Dermis microvascular lymphatic vessel endothelial cell (primary cell): ENCODE measurements around the gene PIP4K2C. TPM values are rescaled to one million over a fixed set of nuclear protein-coding genes. Genes with fewer than 3 reads are reported as not detected.
"Not testable (repeated sequence)": the region's sequence is repeated elsewhere in the genome, so short reads cannot be mapped to it uniquely, and the experiment has no call there.

Source experiments
- DNase-seq, 2 donors: peaks; one replicate each; pipeline versions ENCODE4 v3.0.0 to v3.0.0-alpha.2; 2010; ENCODE audit warnings: low read depth in 2 of 2
- total RNA-seq: library from RNA; depleted of rRNA; stranded (reverse); fragments of >200 nt; gene quantifications from 2 replicates; pipeline ENCODE4 v1.2.1, GENCODE V29; 2014

The PIP4K2C gene
- total RNA-seq, 1 donor from 2014 or later: 10.9 TPM

GRCh38 chr12:57609101-57609780, 18.2 kb downstream of the PIP4K2C start:
- DNase-seq: no peak

GRCh38 chr12:57609781-57610553, 19.0 kb downstream of the PIP4K2C start:
- no peak for DNase-seq

- DNase-seq: no peak
Measured at GRCh38 chr12:57610554-57611107, 19.6 kb downstream of the PIP4K2C start.

GRCh38 chr12:57611108-57611826, 20.3 kb downstream of the PIP4K2C start, which contains the start of gene ARHGEF25:
TSS of gene ARHGEF25 (plus strand) at chr12:57611435. CDS start at chr12:57611895, 460 bp downstream.
- no peak for DNase-seq

GRCh38 chr12:57611827-57612710, 21.1 kb downstream of the PIP4K2C start:
- no peak for DNase-seq

DNA sequence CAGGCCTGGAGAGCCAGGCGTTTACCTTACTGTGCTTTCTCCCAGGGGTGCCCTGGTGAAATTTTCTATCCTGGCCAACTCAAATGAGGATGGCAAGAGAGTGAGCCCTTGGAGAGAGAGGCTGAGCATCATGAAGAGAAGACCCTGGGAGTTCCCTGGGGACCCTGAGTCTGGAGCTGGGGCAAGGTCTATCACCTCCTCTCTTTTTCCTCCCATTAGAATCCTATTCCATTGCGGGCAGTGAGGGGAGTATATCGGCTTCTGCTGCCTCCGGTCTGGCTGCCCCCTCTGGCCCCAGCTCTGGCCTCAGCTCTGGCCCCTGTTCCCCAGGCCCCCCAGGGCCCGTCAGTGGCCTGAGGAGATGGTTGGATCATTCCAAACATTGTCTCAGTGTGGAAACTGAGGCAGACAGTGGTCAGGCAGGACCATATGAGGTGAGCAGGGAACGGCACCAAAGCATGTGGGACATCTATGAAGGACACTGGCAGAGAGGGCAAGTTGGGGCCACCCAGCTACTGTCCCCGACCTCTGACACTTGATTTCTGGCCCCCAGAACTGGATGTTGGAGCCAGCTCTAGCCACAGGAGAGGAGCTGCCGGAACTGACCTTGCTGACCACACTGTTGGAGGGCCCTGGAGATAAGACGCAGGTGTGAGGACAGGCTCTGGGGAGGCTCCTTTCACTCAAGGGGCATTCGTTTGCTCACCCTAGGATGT, 21.9 kb downstream of the PIP4K2C start:
- DNase-seq: no peak

- DNase-seq: no peak
Measured at GRCh38 chr12:57613427-57614109, 22.6 kb downstream of the PIP4K2C start.

- DNase-seq: no peak
Measured at GRCh38 chr12:57614178-57614947, 23.4 kb downstream of the PIP4K2C start.

DNA sequence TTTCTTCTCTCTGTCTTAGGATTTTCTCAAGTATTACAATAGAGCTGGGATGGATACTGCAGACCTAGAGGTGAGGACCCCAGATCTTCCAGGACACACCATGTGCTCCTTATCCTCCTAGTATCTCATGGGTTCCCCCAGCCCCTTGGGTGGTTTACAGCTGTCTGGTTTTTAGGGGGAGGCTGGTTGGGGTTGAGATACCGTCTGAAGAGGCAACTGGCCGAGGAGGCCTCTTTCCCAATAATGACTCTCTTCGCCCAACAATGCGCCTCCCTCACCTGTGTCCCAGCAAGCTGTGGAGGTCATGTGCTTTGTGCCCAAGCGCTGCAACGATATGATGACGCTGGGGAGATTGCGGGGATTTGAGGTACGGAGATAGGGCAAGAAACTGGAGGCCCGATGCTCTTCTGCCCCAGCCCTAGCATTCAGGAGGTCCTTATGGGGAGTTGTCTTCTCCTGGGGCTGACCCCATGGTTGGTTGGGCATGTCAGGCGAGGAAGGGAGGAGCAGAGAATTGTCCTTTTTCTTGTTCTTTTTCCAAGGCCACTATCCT, 24.0 kb downstream of the PIP4K2C start:
- no peak for DNase-seq

DNA sequence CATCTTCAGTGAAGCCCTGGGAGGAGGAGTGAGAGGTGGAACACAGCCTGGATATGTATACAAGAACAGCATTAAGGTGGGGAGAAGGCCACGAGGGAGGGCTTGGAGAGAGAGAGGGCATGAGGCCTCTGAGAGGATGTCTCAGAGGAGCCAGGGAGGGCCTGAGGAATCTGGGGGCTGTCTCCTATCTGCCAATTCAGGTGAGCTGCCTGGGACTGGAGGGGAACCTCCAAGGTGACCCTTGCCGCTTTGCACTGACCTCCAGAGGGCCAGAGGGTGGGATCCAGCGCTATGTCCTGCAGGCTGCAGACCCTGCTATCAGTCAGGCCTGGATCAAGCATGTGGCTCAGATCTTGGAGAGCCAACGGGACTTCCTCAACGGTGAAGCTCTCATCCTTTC, 24.6 kb downstream of the PIP4K2C start:
- no peak for DNase-seq

- no peak for DNase-seq
Measured at GRCh38 chr12:57616383-57617101, 25.6 kb downstream of the PIP4K2C start.

DNA sequence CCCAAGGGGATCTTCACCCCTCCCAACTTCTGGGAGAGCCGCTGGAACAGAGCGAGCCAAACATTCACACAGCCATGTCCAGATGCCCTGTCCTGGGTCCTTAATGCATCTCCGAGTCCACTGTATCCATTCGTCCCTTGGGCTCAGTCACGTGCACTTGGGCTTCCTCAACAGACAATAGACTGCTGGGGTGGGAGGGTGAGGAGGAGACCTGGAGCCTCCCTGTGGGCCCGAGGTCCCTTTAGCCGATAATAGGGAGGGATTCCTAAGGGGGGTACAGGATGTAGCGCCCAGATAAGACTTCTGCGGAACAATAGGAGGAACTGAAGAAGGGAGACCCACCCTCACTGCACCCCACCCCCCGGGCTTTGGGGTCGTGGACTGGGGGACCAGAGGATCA, 26.9 kb downstream of the PIP4K2C start:
- no peak for DNase-seq

DNA sequence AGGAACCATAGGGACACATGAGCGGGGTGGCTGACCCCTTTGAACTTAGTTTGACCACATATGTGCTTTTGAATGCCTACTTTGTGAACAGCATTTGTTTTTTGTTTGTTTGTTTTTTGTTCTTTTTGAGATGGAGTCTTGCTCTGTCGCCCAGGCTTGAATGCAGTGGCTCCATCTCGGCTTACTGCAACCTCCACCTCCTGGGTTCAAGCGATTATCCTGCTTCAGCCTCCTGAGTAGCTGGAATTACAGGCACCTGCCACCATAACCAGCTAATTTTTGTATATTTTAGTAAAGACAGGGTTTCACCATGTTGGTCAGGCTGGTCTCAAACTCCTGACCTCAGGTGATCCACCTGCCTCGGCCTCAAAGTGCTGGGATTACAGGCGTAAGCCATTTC, 27.4 kb downstream of the PIP4K2C start:
- not testable (repeated sequence) for DNase-seq

DNA sequence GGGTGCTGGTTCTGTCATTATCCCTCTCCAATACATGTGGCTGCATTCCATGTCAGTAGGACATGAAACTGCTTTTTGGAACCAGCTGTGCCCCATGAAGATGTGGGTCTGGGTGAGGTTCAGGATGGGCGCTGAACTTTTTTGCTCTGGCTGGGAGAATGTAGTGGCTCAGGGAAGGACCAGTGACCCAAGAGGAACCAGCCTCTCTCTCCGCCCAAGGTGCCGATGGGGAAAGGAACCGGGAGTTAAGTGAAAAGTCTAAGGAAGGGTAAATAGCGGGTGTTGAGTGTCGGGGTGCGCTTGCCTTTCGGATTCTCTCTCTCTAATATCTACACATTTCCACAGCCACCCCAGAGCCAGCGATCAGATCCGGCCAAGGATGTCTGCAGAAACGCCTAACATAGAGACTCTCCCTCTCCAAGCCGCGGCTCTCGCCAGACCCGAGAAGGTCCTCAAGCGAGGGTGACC, 28.0 kb downstream of the PIP4K2C start:
- no peak for DNase-seq

DNA sequence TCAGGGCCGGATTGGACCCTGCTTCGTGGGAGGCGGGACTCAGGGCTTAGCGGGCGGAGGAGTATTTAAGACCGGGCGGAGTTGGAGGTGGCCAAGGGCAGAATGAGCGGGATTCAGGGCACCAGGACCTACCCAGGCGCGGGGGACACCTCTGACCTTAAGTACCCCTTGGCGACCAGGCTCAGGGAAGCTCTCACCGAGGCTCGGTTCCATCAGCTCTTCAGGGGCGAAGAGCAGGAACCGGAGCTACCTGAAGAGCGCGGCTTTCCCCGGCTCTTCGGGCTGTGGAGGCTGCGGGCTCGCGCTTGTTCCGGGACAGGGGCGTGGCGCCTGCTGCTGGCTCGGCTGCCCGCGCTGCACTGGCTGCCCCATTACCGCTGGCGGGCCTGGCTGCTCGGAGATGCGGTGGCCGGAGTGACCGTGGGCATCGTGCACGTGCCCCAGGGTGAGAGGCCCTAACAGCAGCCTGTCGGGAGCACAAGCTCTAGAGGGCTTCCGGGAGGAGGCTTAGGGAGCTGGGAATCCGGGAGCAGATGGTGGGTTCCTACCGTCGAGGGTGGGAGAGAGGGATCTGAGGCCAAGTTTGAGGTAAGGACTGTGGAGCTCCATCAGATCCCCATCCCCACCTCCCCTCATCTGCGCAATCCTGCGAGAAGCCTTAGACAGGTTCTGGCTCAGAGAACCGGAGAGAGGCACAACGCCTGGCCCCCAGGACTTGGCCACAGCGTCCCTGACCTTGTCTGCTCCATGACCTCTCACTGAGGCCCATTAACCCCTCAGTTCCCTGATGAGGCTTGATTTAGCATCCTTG, 28.6 kb downstream of the PIP4K2C start:
- no peak for DNase-seq

- DNase-seq: no peak
Measured at GRCh38 chr12:57620245-57620935, 29.4 kb downstream of the PIP4K2C start.
